Dedifferentiated amniotic fluid mesenchymal stem cell (primary cell): ENCODE data around the gene SLC26A2.
A peak's percentile ranks its signal among the peaks of the same experiment; 100 is the strongest.

Source experiments
- DNase-seq: peaks from one replicate; pipeline ENCODE4 v3.0.0-alpha.2; 2016; ENCODE audit errors: extremely low spot score

SLC26A2 gene

DNA sequence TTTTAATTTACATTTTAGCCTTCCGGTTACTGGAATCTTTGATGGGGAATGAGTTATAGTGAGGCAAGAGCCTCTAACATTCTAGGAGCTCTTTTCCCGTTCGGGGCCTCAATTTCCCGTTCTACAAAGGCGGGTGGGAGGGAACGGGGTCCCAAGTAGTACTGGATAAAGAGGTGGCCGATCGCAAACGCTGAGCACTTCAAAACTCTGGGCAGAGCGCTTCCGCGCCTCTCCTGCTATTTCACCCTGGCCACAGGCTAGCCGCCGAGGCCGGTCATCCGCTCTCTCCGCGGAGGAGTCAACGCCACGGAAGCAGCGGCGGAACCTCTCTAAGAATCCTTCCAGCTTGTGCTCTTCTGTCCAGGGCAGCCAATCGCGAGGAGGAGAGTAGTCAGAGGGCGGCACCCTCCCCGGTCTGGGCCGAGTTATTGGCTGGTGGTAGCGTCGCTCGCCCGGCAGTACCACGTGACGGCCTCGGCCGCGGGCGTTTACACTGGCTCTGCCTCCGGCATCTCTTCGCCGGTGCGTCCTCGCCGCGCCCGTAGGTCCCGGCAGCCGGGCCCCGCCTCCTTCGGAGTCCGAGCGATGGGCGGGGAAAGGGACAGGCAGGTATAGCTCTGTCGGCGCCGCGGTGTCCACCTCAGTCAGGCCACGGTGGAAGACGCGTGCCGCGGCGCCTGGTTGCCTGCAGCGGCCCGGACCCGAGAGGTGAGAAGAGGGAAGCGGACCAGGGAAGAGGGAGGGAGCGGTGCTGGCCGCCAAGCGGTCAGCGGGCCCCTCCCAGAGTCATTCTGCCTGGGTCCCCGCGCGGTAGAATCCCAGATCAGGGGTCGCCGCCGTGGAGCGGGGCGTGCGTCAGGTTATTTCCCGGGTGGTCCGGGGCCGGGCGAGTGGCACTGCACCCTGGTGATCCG lies at the start of gene SLC26A2:
TSS of gene SLC26A2 (plus strand) at position 487 of the 914 bp plus-strand sequence. CDS start 16,895 bp downstream, outside the sequence.
- DNase-seq: peak; percentile 97

- no peak for DNase-seq
Measured at GRCh38 chr5:149911031-149911430, 49.5 kb upstream of the SLC26A2 start.

DNA sequence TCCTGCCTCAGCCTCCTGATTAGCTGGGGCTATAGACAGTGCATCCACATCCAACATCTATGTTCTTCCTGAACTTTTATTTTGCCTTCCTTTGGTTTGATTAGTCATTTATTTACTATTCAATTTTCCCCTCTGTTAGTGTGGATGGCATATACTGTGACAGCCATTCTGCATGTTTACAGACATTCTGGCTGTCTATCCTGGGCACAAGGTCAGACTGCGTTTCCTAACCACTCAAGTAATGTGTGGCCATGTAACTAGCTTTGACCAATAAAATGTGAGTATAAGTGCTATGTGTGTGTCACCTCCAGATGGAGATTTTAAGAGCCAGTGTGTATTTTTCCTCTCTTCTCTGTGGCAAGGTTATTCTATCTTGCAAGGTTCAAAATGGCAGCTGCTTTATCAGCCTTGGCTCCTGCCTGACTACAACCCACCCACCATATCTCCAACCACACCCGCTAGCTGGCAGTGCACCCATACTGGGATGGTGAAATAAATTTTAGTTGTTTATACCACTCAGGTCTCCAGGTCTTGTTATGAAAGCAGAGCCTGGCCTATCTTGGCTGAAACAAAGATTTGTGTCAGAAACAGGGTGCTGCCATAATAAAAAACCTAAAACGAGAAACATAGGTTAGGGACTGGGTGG lies 48.2 kb upstream of the SLC26A2 start:
- DNase-seq: no peak

DNA sequence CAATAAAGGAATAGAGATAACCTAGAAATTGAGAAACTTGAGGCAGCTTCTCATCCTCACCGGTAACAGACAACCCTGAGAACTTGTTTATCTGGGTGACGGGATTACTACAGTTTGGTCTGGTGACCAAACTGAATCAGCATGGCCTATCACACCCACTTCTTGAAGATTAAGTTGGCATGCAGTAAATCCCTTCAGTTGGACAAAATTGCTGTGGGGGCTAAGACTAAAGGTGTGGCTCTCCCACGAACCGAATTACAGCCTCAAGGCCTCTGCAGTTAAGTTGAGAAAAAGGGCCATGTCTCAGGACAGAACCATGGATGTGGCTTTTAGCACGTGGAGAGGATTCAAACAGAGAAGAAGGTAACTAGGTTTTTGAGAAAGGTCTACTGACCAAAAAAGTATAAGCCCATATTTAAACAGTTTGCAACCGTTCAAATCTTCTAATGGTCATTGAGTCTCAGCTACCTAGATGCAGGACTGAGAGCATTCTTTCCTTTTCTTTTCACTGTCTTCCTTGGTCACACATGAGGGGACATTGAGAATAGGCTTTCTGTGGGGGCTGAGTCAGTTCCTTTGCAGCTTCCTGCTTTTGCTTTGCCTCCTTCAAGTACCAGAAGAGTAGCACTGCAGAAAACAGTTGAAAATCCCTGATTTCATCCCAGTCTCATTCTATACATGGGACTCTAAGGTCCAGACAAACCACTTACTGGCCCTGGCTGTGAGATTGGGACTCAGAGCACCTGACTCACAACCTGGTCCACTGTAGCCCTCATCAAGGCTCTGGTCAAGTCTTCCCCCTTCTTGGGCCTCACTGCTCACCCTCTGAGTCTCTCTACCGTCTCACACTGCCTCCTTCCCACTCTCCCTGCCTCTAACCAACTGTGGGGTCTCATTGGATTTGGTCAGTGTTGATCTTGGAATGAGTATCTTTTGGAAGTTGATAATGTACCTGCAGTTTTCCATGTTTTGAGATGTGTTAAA lies 46.8 kb upstream of the SLC26A2 start:
- DNase-seq: no peak

GRCh38 chr5:149915392-149916260 lies 44.9 kb upstream of the SLC26A2 start:
- no peak for DNase-seq

DNA sequence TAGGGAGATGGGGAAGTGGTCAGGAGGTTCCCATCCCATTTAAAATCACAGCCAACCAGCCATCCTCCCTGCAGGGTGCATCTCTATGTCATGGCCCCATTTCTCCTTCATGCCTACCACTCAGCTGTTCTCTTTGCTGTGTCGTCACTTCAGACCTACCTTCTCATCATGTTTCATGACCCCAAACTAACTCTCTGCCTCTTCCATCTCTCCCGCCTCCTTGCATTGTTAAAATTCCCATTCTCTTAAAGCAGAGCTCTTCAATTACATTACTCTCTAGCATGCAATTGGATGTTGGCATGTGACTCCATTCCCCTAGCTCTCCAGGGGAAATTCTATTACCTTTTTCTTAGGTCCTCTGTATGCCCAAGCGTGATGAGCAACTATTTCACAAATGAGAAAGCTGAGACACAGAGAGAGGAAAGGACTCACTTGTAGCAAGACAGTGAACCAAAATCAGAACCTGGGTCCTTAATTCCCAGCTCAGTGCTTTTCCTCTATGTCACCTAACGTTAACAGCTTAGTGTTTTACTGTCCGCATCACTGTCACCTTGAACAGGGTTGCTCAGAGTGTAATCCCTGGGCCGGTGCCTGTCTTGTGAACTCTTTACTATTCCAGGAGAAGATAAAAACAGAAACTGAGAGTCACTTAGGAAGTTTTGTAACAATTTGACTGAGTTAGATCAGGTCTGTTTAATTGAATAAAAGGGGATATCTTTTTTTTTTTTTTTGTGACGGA lies 44.1 kb upstream of the SLC26A2 start:
- DNase-seq: no peak

DNA sequence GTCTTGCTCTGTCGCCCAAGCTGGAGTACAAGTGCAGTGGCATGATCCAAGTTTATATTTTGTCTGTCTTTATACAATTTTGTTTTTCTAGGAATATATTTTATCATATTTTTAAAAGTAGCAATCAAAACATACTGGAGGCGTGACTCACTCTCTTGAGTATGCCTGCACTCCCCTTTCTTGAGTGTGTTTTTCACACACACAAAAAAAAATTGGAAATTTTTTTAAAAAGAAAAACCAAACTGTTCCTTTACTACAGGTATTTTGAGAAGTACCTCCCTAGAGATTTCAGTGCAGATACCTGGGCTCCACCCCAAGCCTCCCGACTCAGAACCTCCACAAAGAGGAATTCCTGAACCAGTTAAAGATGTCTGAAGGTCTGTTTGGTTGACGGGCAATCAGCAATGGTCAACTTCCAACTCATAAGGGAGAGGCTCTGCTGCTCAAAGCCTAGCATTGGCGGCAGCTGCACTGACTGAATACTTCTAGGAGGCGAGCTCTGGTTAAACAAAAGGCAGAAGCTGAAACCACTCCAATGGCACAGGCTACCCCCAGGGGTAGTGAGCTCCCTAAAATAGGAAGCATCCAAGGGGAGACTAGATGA lies 43.4 kb upstream of the SLC26A2 start:
- DNase-seq: no peak

GRCh38 chr5:149921597-149921996 lies 39.0 kb upstream of the SLC26A2 start:
- DNase-seq: no peak

- no peak for DNase-seq
Measured at GRCh38 chr5:149922950-149923349, 37.6 kb upstream of the SLC26A2 start.

- DNase-seq: no peak
Measured at GRCh38 chr5:149924486-149924885, 36.1 kb upstream of the SLC26A2 start.

DNA sequence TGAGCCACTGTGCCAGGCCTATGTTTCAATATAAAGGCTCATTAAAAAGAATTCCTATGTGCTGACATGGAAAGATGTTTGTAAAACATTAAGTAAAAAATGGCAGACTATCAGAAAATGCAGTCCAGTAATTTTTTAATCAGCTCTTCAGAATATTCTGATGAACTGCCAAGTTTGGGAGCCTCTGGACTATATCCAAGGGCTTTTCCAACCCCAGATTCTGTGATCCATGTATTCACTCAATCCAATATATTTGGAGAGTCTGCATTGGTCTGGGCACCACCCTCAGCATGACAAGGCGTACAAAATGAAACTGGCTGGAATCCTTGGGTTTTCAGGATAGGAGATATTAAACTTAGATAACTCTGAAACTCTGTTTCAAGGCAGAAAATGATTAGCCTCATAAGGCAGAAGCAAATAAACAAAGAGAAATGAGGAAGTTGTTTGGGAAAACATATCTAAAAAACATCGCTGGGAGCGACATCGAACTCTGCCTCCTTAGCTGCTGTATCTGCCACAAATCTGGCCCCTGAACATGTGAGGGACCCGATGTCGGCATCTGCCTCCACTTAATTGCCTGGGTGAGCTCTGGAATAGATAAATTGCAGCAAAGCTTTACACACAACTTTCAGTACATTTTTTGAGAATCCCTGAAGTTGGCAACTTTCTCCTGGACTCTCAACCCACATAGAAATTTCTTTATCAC lies 30.4 kb upstream of the SLC26A2 start:
- DNase-seq: no peak

GRCh38 chr5:149930749-149931574 lies 29.6 kb upstream of the SLC26A2 start:
- no peak for DNase-seq

DNA sequence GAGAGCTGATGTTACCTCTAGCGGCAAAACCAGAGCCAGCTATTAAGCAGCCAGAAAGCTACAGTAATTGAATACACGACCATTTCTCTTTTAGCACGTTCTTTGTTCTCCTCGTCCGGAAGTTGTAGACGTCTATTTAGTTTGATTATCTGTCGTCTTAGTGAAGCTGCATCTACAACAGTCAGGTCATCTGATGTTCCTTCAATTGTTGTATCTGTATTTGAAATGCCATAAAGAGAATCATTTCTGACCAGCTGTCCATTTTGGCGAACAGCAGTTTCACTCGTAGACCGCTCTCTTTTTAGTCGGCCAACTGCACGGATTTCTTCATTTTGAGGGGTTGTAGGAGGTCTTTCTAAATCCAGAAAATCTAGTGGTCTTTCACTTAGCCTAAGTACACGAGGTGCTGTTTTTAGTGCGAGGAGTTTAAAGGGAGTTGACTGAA lies 28.5 kb upstream of the SLC26A2 start:
- no peak for DNase-seq

DNA sequence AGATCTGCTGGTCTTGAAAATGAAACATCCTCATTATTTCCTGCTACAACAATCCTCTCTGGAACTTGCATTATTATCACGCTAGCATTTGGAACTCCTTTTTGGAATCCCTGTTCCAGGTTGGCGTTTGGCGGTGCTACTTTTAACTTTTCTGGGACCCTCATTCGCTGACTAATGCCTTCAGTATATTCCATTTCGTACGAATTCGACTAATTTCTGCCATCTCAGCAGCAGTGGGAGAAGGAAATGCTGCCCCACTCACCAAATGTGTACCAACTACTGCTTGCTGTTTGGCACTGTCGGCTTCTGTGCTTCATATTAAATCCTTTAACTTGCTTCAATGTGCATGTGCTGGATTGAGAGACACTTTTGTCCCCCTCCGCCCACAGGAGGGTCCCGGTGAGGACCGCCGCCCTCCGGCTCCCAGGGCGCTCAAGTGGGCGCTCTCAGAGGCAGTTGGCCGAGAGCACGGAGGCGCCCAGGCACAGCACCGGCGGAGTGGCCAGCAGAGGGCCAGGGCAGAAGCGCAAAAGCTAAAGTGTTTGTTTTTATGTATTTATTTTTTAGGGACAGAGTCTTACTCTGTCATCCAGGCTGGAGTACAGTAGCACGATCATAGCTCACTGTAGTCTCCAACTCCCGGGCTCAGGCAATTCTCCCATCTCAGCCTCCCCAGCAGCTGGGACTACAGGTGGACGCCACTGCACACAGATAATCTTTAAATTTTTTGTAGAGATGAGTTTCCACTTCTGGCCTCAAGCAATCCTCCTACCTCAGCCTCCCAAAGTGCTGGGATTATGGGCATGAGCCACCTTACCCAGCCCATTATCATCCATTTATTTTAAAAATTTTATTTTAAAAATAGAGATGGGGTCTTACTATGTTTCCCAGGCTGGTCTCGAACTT lies 27.9 kb upstream of the SLC26A2 start:
- no peak for DNase-seq

- no peak for DNase-seq
Measured at GRCh38 chr5:149935431-149935901, 25.1 kb upstream of the SLC26A2 start.

- DNase-seq: no peak
Measured at GRCh38 chr5:149936044-149936699, 24.4 kb upstream of the SLC26A2 start.
